ENCODE data around the gene IFNE. TPM values are rescaled to one million over a fixed set of nuclear protein-coding genes. Genes with fewer than 3 reads are reported as not detected.

The IFNE gene
- total RNA-seq, 1 experiment from 2014 or later = 0.34 TPM

DNA sequence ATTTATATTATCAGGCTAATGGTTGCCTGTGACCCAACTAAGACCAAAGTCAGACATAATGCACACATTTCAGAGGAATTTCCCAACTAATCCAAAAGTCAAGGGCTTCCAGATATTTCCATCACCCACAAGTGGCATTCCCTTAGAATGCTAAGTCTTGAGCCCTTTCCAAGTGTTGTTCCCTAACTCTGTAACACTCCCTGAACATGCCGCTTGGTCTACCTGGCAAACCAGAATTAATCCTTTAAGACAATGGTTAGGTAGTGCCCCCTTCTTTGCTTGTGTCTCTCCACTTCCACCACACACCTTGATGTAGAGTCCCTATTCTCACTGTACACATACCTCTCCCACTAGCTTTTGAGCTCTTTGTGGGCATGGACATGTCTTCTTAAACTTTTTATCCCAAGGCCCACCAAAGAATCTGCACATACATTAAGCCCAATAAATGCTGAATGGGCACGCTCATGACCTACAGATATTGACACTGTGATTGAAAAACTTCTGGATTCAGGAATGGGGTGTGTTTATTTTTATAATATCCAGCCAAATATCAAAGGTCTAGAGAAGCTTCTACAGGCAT lies 37.8 kb upstream of the IFNE start:
- ChIA-PET CTCF (no interaction called here), POLR2A (no interaction called here)
- Histone ChIP-seq H3K4me1 (no peaks in the 10 kb centered on the region), H3K4me3 (ENCODE audit: low read depth, low read length) (no peak overlapping the region), H3K27me3 (replicated peaks; ENCODE audit: control insufficient read depth, insufficient read depth, low read length) (no peaks in the 10 kb centered on the region), H3K9me3 (no peaks in the 10 kb centered on the region), H3K36me3 (ENCODE audit: control insufficient read depth, insufficient read depth, low read length) (no peaks in the 10 kb centered on the region)
- Mint-ChIP-seq H3K4me1 (ENCODE audit: low read depth, unreplicated experiment) (peaks cover 6% of the 10 kb centered on the region), H3K27me3 (ENCODE audit: insufficient read depth, unreplicated experiment) (no peaks in the 10 kb centered on the region), H3K27ac (ENCODE audit: unreplicated experiment) (no peak overlapping the region), H3K9me3 (ENCODE audit: unreplicated experiment) (peaks cover 11% of the 10 kb centered on the region), H3K36me3 (ENCODE audit: insufficient read depth, unreplicated experiment) (peaks cover 17% of the 10 kb centered on the region), H3K4me3 (ENCODE audit: unreplicated experiment) (no peak overlapping the region)
- TF ChIP-seq, protein P1, sequence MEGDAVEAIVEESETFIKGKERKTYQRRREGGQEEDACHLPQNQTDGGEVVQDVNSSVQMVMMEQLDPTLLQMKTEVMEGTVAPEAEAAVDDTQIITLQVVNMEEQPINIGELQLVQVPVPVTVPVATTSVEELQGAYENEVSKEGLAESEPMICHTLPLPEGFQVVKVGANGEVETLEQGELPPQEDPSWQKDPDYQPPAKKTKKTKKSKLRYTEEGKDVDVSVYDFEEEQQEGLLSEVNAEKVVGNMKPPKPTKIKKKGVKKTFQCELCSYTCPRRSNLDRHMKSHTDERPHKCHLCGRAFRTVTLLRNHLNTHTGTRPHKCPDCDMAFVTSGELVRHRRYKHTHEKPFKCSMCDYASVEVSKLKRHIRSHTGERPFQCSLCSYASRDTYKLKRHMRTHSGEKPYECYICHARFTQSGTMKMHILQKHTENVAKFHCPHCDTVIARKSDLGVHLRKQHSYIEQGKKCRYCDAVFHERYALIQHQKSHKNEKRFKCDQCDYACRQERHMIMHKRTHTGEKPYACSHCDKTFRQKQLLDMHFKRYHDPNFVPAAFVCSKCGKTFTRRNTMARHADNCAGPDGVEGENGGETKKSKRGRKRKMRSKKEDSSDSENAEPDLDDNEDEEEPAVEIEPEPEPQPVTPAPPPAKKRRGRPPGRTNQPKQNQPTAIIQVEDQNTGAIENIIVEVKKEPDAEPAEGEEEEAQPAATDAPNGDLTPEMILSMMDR (IDR thresholded peaks at IDR 0.05; ENCODE audit: insufficient read depth in 1 of 2, low read depth in 1 of 2, low read length in 1 of 2, severe bottlenecking in 1 of 2, unreplicated experiment in 1 of 2) = no peak
- DNase-seq = no peak
- intact Hi-C loops (cut with micrococcal nuclease; ENCODE audit: unreplicated experiment) = no loop called here
- BruUV-seq (replicated peaks) = no TSS peak

- TF ChIP-seq, protein P1 (IDR thresholded peaks at IDR 0.05; ENCODE audit: insufficient read depth in 1 of 2, low read depth in 1 of 2, low read length in 1 of 2, severe bottlenecking in 1 of 2, unreplicated experiment in 1 of 2) = no peak
- no peak overlapping the region for H3K27ac Mint-ChIP-seq (ENCODE audit: unreplicated experiment)
- Histone ChIP-seq H3K36me3 (ENCODE audit: control insufficient read depth, insufficient read depth, low read length) (no peaks in the 10 kb centered on the region), H3K9me3 (no peaks in the 10 kb centered on the region), H3K27me3 (replicated peaks; ENCODE audit: control insufficient read depth, insufficient read depth, low read length) (no peaks in the 10 kb centered on the region), H3K4me3 (ENCODE audit: low read depth, low read length) (no peak overlapping the region), H3K4me1 (no peaks in the 10 kb centered on the region)
- peaks cover 12% of the 10 kb centered on the region for H3K36me3 Mint-ChIP-seq (ENCODE audit: insufficient read depth, unreplicated experiment)
- H3K27me3 Mint-ChIP-seq (ENCODE audit: insufficient read depth, unreplicated experiment) = no peaks in the 10 kb centered on the region
- POLR2A ChIA-PET = no interaction called here
- DNase-seq = no peak
- H3K4me1 Mint-ChIP-seq (ENCODE audit: low read depth, unreplicated experiment) = peaks cover 8% of the 10 kb centered on the region
- CTCF ChIA-PET = no interaction called here
- BruUV-seq (replicated peaks) = no TSS peak
- no peak overlapping the region for H3K4me3 Mint-ChIP-seq (ENCODE audit: unreplicated experiment)
- intact Hi-C loops (cut with micrococcal nuclease; ENCODE audit: unreplicated experiment) = no loop called here
- no peaks in the 10 kb centered on the region for H3K9me3 Mint-ChIP-seq (ENCODE audit: unreplicated experiment)
Observed at GRCh38 chr9:21516796-21517195, 34.7 kb upstream of the IFNE start.

DNA sequence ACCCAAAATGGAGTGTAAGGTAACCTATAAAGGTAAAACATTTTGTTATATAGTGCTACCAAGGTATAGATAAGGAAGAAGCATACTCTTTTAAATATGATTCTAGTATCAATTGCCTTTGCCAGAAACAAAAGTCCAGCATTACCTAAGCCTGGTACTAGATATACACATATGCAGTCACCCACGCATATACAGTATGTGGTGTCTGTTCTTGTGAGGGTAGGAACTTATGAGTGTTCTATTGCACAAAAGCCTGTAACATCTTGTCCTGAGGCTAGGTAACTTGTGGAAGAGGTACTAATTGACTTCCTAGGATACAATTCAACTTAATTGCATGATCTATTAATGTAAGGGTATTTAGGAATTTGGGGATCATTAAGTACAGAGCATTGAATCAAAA lies 31.3 kb upstream of the IFNE start:
- peaks cover 16% of the 10 kb centered on the region for H3K36me3 Mint-ChIP-seq (ENCODE audit: insufficient read depth, unreplicated experiment)
- POLR2A ChIA-PET = no interaction called here
- no TSS peak for BruUV-seq (replicated peaks)
- no peak overlapping the region for H3K27ac Mint-ChIP-seq (ENCODE audit: unreplicated experiment)
- Histone ChIP-seq H3K27me3 (replicated peaks; ENCODE audit: control insufficient read depth, insufficient read depth, low read length) (no peaks in the 10 kb centered on the region), H3K9me3 (no peaks in the 10 kb centered on the region), H3K4me3 (ENCODE audit: low read depth, low read length) (no peak overlapping the region), H3K36me3 (ENCODE audit: control insufficient read depth, insufficient read depth, low read length) (no peaks in the 10 kb centered on the region), H3K4me1 (peaks cover 20% of the 10 kb centered on the region)
- no peak overlapping the region for H3K4me3 Mint-ChIP-seq (ENCODE audit: unreplicated experiment)
- peaks cover 20% of the 10 kb centered on the region for H3K4me1 Mint-ChIP-seq (ENCODE audit: low read depth, unreplicated experiment)
- CTCF ChIA-PET = no interaction called here
- no peaks in the 10 kb centered on the region for H3K27me3 Mint-ChIP-seq (ENCODE audit: insufficient read depth, unreplicated experiment)
- no peak for DNase-seq
- TF ChIP-seq, protein P1 (IDR thresholded peaks at IDR 0.05; ENCODE audit: insufficient read depth in 1 of 2, low read depth in 1 of 2, low read length in 1 of 2, severe bottlenecking in 1 of 2, unreplicated experiment in 1 of 2) = no peak
- no peaks in the 10 kb centered on the region for H3K9me3 Mint-ChIP-seq (ENCODE audit: unreplicated experiment)
- intact Hi-C loops (cut with micrococcal nuclease; ENCODE audit: unreplicated experiment) = no loop called here

Data from Caco-2 (cell line).